Keratinocyte (primary cell): ENCODE data around the gene SOCS3.
A peak's percentile ranks its signal among the peaks of the same experiment; 100 is the strongest.

ENCODE experiments used
- EZH2 ChIP-seq: IDR thresholded peaks from one replicate; pipeline ENCODE4 v1.6.1; 2012; ENCODE audit warnings: inconsistent platforms, mild to moderate bottlenecking, low read length, moderate library complexity
- TF ChIP-seq, protein P1 (sequence below), 3 experiments: IDR thresholded peaks in 1 of 3; conservative IDR thresholded peaks in 1 of 3; optimal IDR thresholded peaks in 1 of 3; 2 replicates in 2 of 3; 3 replicates in 1 of 3; pipeline versions ENCODE3 to v1.5.1; 2011; ENCODE audit warnings: low read length in 3 of 3, mild to moderate bottlenecking in 3 of 3, moderate library complexity in 2 of 3, control low read depth in 1 of 3, inconsistent platforms in 1 of 3; ENCODE audit not compliant: insufficient read depth in 2 of 3; ENCODE audit errors: extremely low read depth in 1 of 3

DNA sequence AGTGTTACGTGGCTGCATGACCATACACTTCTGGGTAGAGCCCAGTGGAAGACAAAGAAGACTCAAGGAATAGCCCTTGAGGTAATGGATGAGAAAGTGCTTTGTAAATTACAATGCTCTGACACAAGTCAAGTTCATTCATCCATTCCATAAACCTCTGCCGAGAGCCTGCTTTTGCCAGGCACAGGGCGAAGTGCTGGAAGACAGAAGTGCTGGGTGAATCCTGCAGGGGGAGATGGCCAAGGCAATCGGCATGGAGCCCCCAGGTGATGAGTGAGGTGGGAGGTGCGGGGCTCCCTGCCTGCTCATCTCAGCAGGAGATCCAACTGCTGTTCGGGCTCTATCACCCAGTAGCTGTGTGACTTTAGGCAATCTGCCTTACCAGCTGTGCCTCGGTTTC, 2.8 kb upstream of the SOCS3 start:
- TF ChIP-seq, protein P1, sequence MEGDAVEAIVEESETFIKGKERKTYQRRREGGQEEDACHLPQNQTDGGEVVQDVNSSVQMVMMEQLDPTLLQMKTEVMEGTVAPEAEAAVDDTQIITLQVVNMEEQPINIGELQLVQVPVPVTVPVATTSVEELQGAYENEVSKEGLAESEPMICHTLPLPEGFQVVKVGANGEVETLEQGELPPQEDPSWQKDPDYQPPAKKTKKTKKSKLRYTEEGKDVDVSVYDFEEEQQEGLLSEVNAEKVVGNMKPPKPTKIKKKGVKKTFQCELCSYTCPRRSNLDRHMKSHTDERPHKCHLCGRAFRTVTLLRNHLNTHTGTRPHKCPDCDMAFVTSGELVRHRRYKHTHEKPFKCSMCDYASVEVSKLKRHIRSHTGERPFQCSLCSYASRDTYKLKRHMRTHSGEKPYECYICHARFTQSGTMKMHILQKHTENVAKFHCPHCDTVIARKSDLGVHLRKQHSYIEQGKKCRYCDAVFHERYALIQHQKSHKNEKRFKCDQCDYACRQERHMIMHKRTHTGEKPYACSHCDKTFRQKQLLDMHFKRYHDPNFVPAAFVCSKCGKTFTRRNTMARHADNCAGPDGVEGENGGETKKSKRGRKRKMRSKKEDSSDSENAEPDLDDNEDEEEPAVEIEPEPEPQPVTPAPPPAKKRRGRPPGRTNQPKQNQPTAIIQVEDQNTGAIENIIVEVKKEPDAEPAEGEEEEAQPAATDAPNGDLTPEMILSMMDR (optimal IDR thresholded peaks at IDR 0.05 in 1 of 3, IDR thresholded peaks at IDR 0.05 in 1 of 3, conservative IDR thresholded peaks at IDR 0.05 in 1 of 3; ENCODE audit: extremely low read depth in 1 of 3, insufficient read depth in 2 of 3, low read length in 3 of 3), result peak in 1 of 3 experiments; percentile 13
- no peak for TF ChIP-seq EZH2
